GM12878 (cell line): ENCODE measurements around the gene C14orf93. TPM values are rescaled to one million over a fixed set of nuclear protein-coding genes. Genes with fewer than 3 reads are reported as not detected.

Source experiments
- ATAC-seq: fragments of 200-7000 bp; cut with Tn5 transposase; 3 replicates; pipeline ENCODE4 v1.9.1; 2020; ENCODE audit warnings: mild to moderate bottlenecking, moderate library complexity
- BruUV-seq: library from RNA; stranded (reverse); fragments of 400-500 nt; replicated peaks from 2 replicates; lab custom pipeline; 2021; lab: Mats Ljungman, UMichigan
- CTCF ChIA-PET: fragments of 300-600 bp; sonication (Branson Sonifier 250); formaldehyde crosslinking; extraction: SDS; loops from one replicate; lab custom pipeline; 2021; ENCODE audit warnings: inconsistent platforms; lab: Yijun Ruan, JAX
- POLR2A ChIA-PET: fragments of 350-600 bp; formaldehyde crosslinking; extraction: SDS; loops from one replicate; lab custom pipeline; 2021; ENCODE audit warnings: inconsistent platforms; lab: Charles Lee
- RAD21 ChIA-PET: fragments of 300-600 bp; sonication (Branson Sonifier 250); formaldehyde crosslinking; loops from one replicate; lab custom pipeline; 2023; ENCODE audit warnings: antibody characterized with exemption; ENCODE audit not compliant: unreplicated experiment; lab: Charles Lee
- SMC1A ChIA-PET: fragments of 300-600 bp; sonication (Branson Sonifier 250); formaldehyde crosslinking; loops from one replicate; lab custom pipeline; 2023; ENCODE audit not compliant: unreplicated experiment, uncharacterized antibody; lab: Charles Lee
- DNase-seq: peaks from one replicate; pipeline ENCODE4 v3.0.0-alpha.2; 2011; ENCODE audit warnings: low read depth, low spot score
- FAIRE-seq: peaks from 3 replicates; lab custom pipeline; 2011; peaks lifted over from hg19 to GRCh38; lab: Jason Lieb, UNC
- H2AFZ ChIP-seq: 2 replicates; pipeline ENCODE4 v1.6.0; 2011; ENCODE audit warnings: low read depth, low read length, control low read depth; ENCODE audit not compliant: control insufficient read depth
- H3K27ac ChIP-seq: 2 replicates; pipeline ENCODE4 v1.5.1; 2011; ENCODE audit warnings: control low read depth; ENCODE audit not compliant: control insufficient read depth, insufficient read depth
- H3K27me3 ChIP-seq, 2 experiments: replicated peaks in 1 of 2; 2 replicates each; pipeline versions ENCODE4 v1.6.0 to v1.6.1; 2011; ENCODE audit warnings: low read length in 1 of 2; ENCODE audit not compliant: control insufficient read depth in 2 of 2, insufficient read depth in 2 of 2
- H3K36me3 ChIP-seq, 2 experiments: 2 replicates each; pipeline ENCODE4 v1.5.1; 2011; ENCODE audit warnings: low read length in 1 of 2; ENCODE audit not compliant: control insufficient read depth in 2 of 2, insufficient read depth in 2 of 2
- H3K4me1 ChIP-seq: 2 replicates; pipeline ENCODE4 v1.6.1; 2011; ENCODE audit warnings: mild to moderate bottlenecking, low read length, moderate library complexity, mixed read lengths; ENCODE audit not compliant: control insufficient read depth, insufficient read depth
- H3K4me2 ChIP-seq: 2 replicates; pipeline ENCODE4 v1.6.0; 2011; ENCODE audit warnings: control low read depth; ENCODE audit not compliant: control insufficient read depth, insufficient read depth
- H3K4me3 ChIP-seq: fragments of 200-600 bp; sonication (generic); 2 replicates; pipeline ENCODE4 v1.5.1; 2016
- H3K79me2 ChIP-seq: 2 replicates; pipeline ENCODE4 v1.6.0; 2011; ENCODE audit warnings: low read length; ENCODE audit not compliant: control insufficient read depth, insufficient read depth
- H3K9ac ChIP-seq: 2 replicates; pipeline ENCODE4 v1.8.0; 2011; ENCODE audit warnings: low read length, control low read depth, mixed read lengths; ENCODE audit not compliant: control insufficient read depth, insufficient read depth
- H3K9me3 ChIP-seq: replicated peaks from 3 replicates; pipeline ENCODE4 v1.5.1; 2011; ENCODE audit warnings: mild to moderate bottlenecking, low read length; ENCODE audit not compliant: control insufficient read depth, insufficient read depth
- H4K20me1 ChIP-seq: 2 replicates; pipeline ENCODE4 v1.6.0; 2011; ENCODE audit not compliant: control insufficient read depth, insufficient read depth
- ASH2L ChIP-seq: fragments of 300-600, 200-600 bp; sonication (generic); IDR thresholded peaks from 2 replicates; pipeline ENCODE4 v1.6.1; 2017; ENCODE audit warnings: low read depth, mild to moderate bottlenecking, borderline replicate concordance
- CREM ChIP-seq: IDR thresholded peaks from 2 replicates; pipeline ENCODE4 v1.6.1; 2014; ENCODE audit warnings: antibody characterized with exemption, low read depth
- ELK1 ChIP-seq: IDR thresholded peaks from 2 replicates; pipeline ENCODE4 v1.6.1; 2012; ENCODE audit warnings: low read depth, low read length, improper control_type of control experiment
- ETV6 ChIP-seq, 2 experiments: fragments of 450-650 bp in 1 of 2; IDR thresholded peaks in 1 of 2; conservative IDR thresholded peaks in 1 of 2; 2 replicates each; pipeline ENCODE4 v1.6.1; 2014; ENCODE audit warnings: antibody characterized with exemption in 1 of 2, borderline replicate concordance in 1 of 2, low read depth in 1 of 2, mild to moderate bottlenecking in 1 of 2, moderate library complexity in 1 of 2
- MAX ChIP-seq: IDR thresholded peaks from 2 replicates; pipeline ENCODE4 v1.6.1; 2012; ENCODE audit warnings: low read depth, low read length, improper control_type of control experiment
- NR2C2 ChIP-seq: IDR thresholded peaks from 2 replicates; pipeline ENCODE4 v1.6.1; 2011; ENCODE audit warnings: borderline replicate concordance, low read depth; ENCODE audit not compliant: control insufficient read depth, insufficient read length
- PBX3 ChIP-seq: IDR thresholded peaks from 2 replicates; pipeline ENCODE4 v1.6.1; 2011; ENCODE audit warnings: mild to moderate bottlenecking, low read depth, low read length, moderate library complexity; ENCODE audit not compliant: insufficient replicate concordance
- WGBS: methylation state at CpG from one replicate; pipeline ENCODE4 v1.1.6; 2016; ENCODE audit warnings: low lambda C conversion rate; ENCODE audit not compliant: insufficient replicate concordance, insufficient coverage; ENCODE audit errors: missing lambda C conversion rate; 5-methylcytosine and 5-hydroxymethylcytosine counted together
- in situ Hi-C: fragments of 300-500 bp; cut with MboI; formaldehyde crosslinking; loops from 9 replicates; pipeline ENCODE4 v1.14.3; 2018; ENCODE audit warnings: mixed read lengths
- intact Hi-C: fragments of 100-400 bp; cut with micrococcal nuclease; formaldehyde crosslinking; loops from one replicate; pipeline ENCODE4 v1.14.2; 2022; ENCODE audit not compliant: unreplicated experiment
- polyA plus RNA-seq, 11 experiments: library from polyadenylated mRNA; depleted of rRNA in 4 of 11; unstranded in 6 of 11; stranded (reverse) in 5 of 11; fragments of >200 nt; fragmentation: Nextera tagmentation in 4 of 11; fragmentation: Illumina TruSeq in 1 of 11; extraction: Ambion mirVana in 4 of 11; extraction: Trizol in 1 of 11; gene quantifications; 1 replicate in 1 of 11; 2 replicates in 10 of 11; pipeline versions ENCODE4 v1.2.1 to v1.2.3, GENCODE V29; 2011 to 2016; ENCODE audit warnings: inconsistent platforms in 2 of 11, missing spikeins in 2 of 11, low read depth in 1 of 11
- total RNA-seq, 4 experiments: library from RNA; depleted of rRNA in 3 of 4; stranded (reverse); fragments of >200 nt in 3 of 4; fragmentation: Illumina TruSeq in 1 of 4; extraction: Trizol in 1 of 4; gene quantifications; 2 replicates each; pipeline versions ENCODE4 v1.2.1 to v1.2.3, GENCODE V29; 2013 to 2021

Gene C14orf93
- total and polyA plus RNA-seq, 10 of the 15 experiments (the other 5 are each of a cell fraction or from before 2014, with no cell fraction given): 1.8 to 13.9 (median 10.2) TPM

- Histone ChIP-seq H3K4me2 (no peak overlapping the region), H3K36me3 (no peaks in the 10 kb centered on the region), H3K4me3 (no peak overlapping the region), H3K27me3 (no peaks in the 10 kb centered on the region), H3K27ac (no peak overlapping the region), H3K79me2 (peaks cover 2% of the 10 kb centered on the region), H4K20me1 (no peaks in the 10 kb centered on the region), H3K9me3 (no peaks in the 10 kb centered on the region), H3K9ac (no peak overlapping the region), H2AFZ (no peak overlapping the region), H3K4me1 (peaks cover 9% of the 10 kb centered on the region; the same call in 1 of the 2 replicates)
- TF ChIP-seq CREM (no peak), NR2C2 (no peak), PBX3 (no peak), MAX (no peak), ASH2L (no peak), ETV6 (conservative IDR thresholded peaks at IDR 0.05 in 1 of 2, IDR thresholded peaks at IDR 0.05 in 1 of 2; ENCODE audit: borderline replicate concordance in 1 of 2, low read depth in 1 of 2) (no peak), ELK1 (no peak)
- in situ Hi-C loops (no loop called here), intact Hi-C loops (no loop called here)
- ChIA-PET CTCF (interaction anchor here (0.7 to 4.3 kb wide), 8 partner anchors 10 to 108 kb away, joined by 3 to 16 read pairs (median 5); no protein-coding TSS in a partner anchor), RAD21 (interaction anchor here (0.6 kb wide), 1 partner anchor 86 kb away, joined by 3 read pairs; no protein-coding TSS in a partner anchor), POLR2A (interaction anchor here (0.5 to 1.0 kb wide), 3 partner anchors 11 to 52 kb away, joined by 3 read pairs; no protein-coding TSS in a partner anchor), SMC1A (interaction anchor here (0.7 kb wide), 1 partner anchor 328 kb away, joined by 3 read pairs; no protein-coding TSS in a partner anchor)
- ATAC-seq (no peak), FAIRE-seq (no peak), DNase-seq (no peak)
- WGBS: 62% methylated on average over 6 of the region's 6 CpGs
- no TSS peak for BruUV-seq
Measured at GRCh38 chr14:23013054-23013748, 3.3 kb upstream of the C14orf93 start.
